22Rv1 (cell line): ENCODE results near the gene AAK1.

Source experiments
- H3K27ac ChIP-seq: fragments of 450-650 bp; 2 replicates; pipeline ENCODE4 v1.5.1; 2017
- ZFX ChIP-seq: fragments of 450-650 bp; IDR thresholded peaks from 2 replicates; pipeline ENCODE4 v1.6.1; 2017; ENCODE audit warnings: antibody characterized with exemption, borderline replicate concordance
- TF ChIP-seq, protein P1 (sequence below): fragments of 450-650 bp; IDR thresholded peaks from 2 replicates; pipeline ENCODE4 v1.5.1; 2017; ENCODE audit warnings: mild to moderate bottlenecking

The AAK1 gene

DNA sequence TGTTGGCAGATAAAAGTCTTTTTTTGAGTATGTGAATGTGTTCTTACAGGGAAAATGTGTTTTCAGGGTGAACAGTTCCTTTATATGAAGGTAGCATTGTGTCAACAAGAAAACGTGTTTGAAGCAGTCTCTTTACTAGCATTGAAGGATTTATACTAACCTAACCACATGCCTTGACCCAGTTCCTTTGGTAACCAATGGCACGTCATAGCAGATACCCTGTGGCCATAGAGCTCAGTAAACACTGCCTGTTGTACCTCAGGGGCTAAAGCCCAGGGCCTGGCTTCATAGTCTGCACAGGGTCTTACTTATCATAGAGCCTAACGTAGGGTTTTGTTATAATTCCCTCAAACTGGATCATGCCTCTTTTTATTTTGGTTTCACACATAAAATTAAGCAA is 174.2 kb downstream of the AAK1 start:
- H3K27ac ChIP-seq: no peak overlapping the region
- TF ChIP-seq, protein P1, sequence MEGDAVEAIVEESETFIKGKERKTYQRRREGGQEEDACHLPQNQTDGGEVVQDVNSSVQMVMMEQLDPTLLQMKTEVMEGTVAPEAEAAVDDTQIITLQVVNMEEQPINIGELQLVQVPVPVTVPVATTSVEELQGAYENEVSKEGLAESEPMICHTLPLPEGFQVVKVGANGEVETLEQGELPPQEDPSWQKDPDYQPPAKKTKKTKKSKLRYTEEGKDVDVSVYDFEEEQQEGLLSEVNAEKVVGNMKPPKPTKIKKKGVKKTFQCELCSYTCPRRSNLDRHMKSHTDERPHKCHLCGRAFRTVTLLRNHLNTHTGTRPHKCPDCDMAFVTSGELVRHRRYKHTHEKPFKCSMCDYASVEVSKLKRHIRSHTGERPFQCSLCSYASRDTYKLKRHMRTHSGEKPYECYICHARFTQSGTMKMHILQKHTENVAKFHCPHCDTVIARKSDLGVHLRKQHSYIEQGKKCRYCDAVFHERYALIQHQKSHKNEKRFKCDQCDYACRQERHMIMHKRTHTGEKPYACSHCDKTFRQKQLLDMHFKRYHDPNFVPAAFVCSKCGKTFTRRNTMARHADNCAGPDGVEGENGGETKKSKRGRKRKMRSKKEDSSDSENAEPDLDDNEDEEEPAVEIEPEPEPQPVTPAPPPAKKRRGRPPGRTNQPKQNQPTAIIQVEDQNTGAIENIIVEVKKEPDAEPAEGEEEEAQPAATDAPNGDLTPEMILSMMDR: no peak
- TF ChIP-seq ZFX: no peak

GRCh38 chr2:69466728-69467127 is 176.8 kb downstream of the AAK1 start:
- no peak overlapping the region for H3K27ac ChIP-seq
- TF ChIP-seq, protein P1: no peak
- no peak for TF ChIP-seq ZFX

DNA sequence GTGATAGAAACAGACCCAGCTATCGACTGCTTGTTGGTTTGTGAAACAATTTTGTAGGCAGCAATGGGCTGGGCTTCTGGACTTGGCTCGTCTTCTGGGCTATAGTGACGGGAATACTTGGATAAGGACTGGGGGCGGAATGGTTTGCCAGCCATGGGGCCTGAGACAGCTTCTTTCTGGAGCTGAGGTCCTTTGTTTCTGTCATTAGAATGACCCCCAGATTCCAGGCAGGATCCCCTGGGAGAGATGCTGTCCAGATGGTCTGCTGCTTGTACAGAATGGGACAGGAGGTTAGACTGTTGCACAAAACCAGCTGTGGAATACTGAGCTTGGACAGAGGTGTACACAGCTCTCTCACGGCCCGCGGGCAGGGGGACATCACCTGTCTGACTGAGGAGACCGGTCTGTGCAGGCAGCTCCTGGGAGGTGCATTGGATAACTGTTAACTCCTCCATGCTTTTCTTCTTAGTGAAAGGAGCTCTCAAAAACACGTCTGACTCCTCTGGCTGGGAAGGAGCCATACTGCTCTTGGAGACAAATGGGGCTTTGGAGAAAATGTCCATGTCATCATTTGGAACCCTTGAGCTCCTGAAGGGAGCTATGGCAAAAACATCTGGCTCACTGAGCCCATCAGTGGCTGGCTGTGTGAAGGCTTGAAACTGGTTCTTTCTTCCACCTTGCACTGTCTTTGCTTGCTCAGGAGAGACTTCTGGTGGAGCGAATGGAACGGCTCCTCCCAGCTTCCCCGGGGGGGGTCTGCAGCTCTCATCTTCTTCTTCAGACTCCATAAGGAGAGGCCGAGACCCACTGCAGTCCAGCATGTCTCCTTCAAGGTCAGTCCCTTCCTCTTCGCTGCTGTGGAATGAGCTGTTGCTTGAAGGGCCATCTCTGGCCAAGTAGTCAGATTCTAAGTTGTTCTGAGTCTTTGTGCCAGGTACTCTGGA is 177.8 kb downstream of the AAK1 start:
- TF ChIP-seq, protein P1: no peak
- TF ChIP-seq ZFX: no peak
- no peak overlapping the region for H3K27ac ChIP-seq

- TF ChIP-seq, protein P1: no peak
- TF ChIP-seq ZFX: no peak
- no peak overlapping the region for H3K27ac ChIP-seq
Measured at GRCh38 chr2:69464575-69464974, 179.0 kb downstream of the AAK1 start.

DNA sequence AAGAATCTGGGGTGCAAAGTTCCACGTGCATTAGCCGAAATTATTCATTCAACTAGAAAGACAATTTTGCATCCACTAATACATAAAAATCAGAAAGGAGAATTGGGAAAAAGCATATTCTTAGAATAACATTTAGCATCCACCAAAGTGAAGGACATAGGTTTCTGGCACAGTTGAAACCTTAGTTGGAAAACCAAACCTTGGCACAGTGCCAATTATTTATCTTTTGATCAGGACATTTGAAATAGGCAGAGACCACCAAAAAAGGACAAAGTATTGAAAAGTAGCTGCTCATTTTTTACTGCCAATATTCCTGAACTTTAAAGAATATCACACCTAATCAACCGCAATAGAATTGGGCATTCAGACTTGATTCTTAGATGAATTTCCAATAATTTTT is 180.8 kb downstream of the AAK1 start:
- no peak for TF ChIP-seq ZFX

GRCh38 chr2:69461404-69461803 is 182.1 kb downstream of the AAK1 start:
- TF ChIP-seq ZFX: no peak
- TF ChIP-seq, protein P1: no peak
- H3K27ac ChIP-seq: no peak overlapping the region

More for the DNA sequence above, 180.8 kb downstream of the AAK1 start:
- no peak overlapping the region for H3K27ac ChIP-seq

DNA sequence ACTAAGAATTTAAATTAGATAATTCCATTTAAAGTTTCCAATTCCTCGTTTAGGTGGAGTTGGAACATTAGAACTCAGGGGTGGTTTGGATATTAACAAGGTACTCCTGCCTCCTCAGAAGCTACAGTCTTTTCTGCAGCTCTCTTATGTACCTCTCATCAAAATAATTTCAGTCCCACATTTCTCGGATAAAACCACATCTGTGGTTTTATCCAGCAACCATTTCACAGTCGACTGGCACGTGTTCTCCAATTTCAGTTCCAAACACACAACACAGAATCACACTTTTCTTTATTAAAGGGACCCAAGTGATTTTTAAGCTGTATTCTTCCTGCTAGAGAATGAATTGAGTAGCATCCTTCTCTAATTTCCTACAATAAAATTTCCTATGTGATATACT is 183.6 kb downstream of the AAK1 start:
- TF ChIP-seq, protein P1: no peak
- TF ChIP-seq ZFX: no peak
- no peak overlapping the region for H3K27ac ChIP-seq
